Measurements from ENCODE around the gene MCEE. TPM values are rescaled to one million over a fixed set of nuclear protein-coding genes. Genes with fewer than 3 reads are reported as not detected.
A peak's percentile ranks its signal among the peaks of the same experiment; 100 is the strongest.

Gene MCEE
- total and polyA plus RNA-seq, 4 donors: 13.1 to 57.6 (median 23.9) TPM

DNA sequence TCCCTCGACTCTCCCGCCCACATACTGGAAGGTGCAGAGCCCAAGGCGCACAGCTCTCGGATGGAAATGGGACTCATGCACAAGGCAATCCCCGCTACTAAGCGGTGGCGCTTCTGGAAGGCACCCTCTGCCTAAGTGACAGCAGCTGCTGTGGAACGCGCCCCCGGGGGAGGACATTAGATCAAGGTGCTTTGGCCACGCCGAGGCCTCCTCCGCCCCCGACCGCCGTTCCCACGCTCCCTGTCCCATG, 202 bp downstream of the MCEE start:
- Histone ChIP-seq H3K27me3 (ENCODE audit: control insufficient read depth in 4 of 4, insufficient read depth in 4 of 4, low read length in 3 of 4) (no peaks in the 10 kb centered on the region), H3K4me3 (ENCODE audit: low read depth in 1 of 3, low read length in 3 of 3) (peak overlapping the region; percentile 70 to 99 (median 96)), H3K4me1 (ENCODE audit: control insufficient read depth in 4 of 4, insufficient read depth in 4 of 4, low read length in 3 of 4) (peaks cover 10 to 35% (median 21%) of the 10 kb centered on the region in 4 donors), H3K9me3 (ENCODE audit: control insufficient read depth in 4 of 4, low read length in 3 of 4) (no peaks in the 10 kb centered on the region), H3K27ac (ENCODE audit: low read depth in 1 of 2, low read length in 2 of 2) (peak overlapping the region; percentile 96 to 100), H3K9ac (ENCODE audit: low read depth in 1 of 2, low read length in 2 of 2) (peak overlapping the region; percentile 92 to 96), H3K36me3 (ENCODE audit: control insufficient read depth in 4 of 4, insufficient read depth in 3 of 4, low read depth in 1 of 4, low read length in 3 of 4) (peaks cover 0 to 12% (median 10%) of the 10 kb centered on the region in 4 donors)
- peak in 1 of 2 donors; percentile 66 for TF ChIP-seq HNF4A (conservative IDR thresholded peaks at IDR 0.05)
- no peak for TF ChIP-seq ZBTB33 (IDR thresholded peaks at IDR 0.05)
- no peak for TF ChIP-seq TAF1 (conservative IDR thresholded peaks at IDR 0.05)
- no peak for DNase-seq (ENCODE audit: low spot score)
- under 1% methylated on average over 17 of the region's 17 CpGs for WGBS

GRCh38 chr2:71129114-71129901, 721 bp downstream of the MCEE start:
- Histone ChIP-seq H3K27ac (ENCODE audit: low read depth in 1 of 2, low read length in 2 of 2) (peak overlapping the region; percentile 96 to 100), H3K9me3 (ENCODE audit: control insufficient read depth in 4 of 4, low read length in 3 of 4) (no peaks in the 10 kb centered on the region), H3K27me3 (ENCODE audit: control insufficient read depth in 4 of 4, insufficient read depth in 4 of 4, low read length in 3 of 4) (no peaks in the 10 kb centered on the region), H3K9ac (ENCODE audit: low read depth in 1 of 2, low read length in 2 of 2) (peak overlapping the region; percentile 92 to 96), H3K4me3 (ENCODE audit: low read depth in 1 of 3, low read length in 3 of 3) (peak overlapping the region; percentile 70 to 99 (median 96)), H3K4me1 (ENCODE audit: control insufficient read depth in 4 of 4, insufficient read depth in 4 of 4, low read length in 3 of 4) (peaks cover 10 to 35% (median 21%) of the 10 kb centered on the region in 4 donors), H3K36me3 (ENCODE audit: control insufficient read depth in 4 of 4, insufficient read depth in 3 of 4, low read depth in 1 of 4, low read length in 3 of 4) (peaks cover 0 to 6% (median 5%) of the 10 kb centered on the region in 4 donors)
- TF ChIP-seq HNF4A (conservative IDR thresholded peaks at IDR 0.05) (peak in 1 of 2 donors; percentile 69), EGR1 (IDR thresholded peaks at IDR 0.05; ENCODE audit: low read depth in 2 of 2) (peak in 1 of 2 donors; percentile 12), MAX (IDR thresholded peaks at IDR 0.05) (no peak), NR2F2 (IDR thresholded peaks at IDR 0.05) (no peak), RXRA (IDR thresholded peaks at IDR 0.05) (peak; percentile 55 to 69), JUND (IDR thresholded peaks at IDR 0.05) (peak in 1 of 2 donors; percentile 9), SP1 (IDR thresholded peaks at IDR 0.05) (peak; percentile 17), TAF1 (conservative IDR thresholded peaks at IDR 0.05) (peak; percentile 54)
- WGBS: 1% methylated on average over 18 of the region's 18 CpGs
- no peak for DNase-seq (ENCODE audit: low spot score)

- Histone ChIP-seq H3K9me3 (ENCODE audit: control insufficient read depth in 4 of 4, low read length in 3 of 4) (no peaks in the 10 kb centered on the region), H3K4me1 (ENCODE audit: control insufficient read depth in 4 of 4, insufficient read depth in 4 of 4, low read length in 3 of 4) (peaks cover 6 to 29% (median 17%) of the 10 kb centered on the region in 4 donors), H3K9ac (ENCODE audit: low read depth in 1 of 2, low read length in 2 of 2) (no peak overlapping the region), H3K27ac (ENCODE audit: low read depth in 1 of 2, low read length in 2 of 2) (no peak overlapping the region), H3K4me3 (ENCODE audit: low read depth in 1 of 3, low read length in 3 of 3) (no peak overlapping the region), H3K36me3 (ENCODE audit: control insufficient read depth in 4 of 4, insufficient read depth in 3 of 4, low read depth in 1 of 4, low read length in 3 of 4) (peaks cover 0 to 2% (median 0%) of the 10 kb centered on the region in 4 donors), H3K27me3 (ENCODE audit: control insufficient read depth in 4 of 4, insufficient read depth in 4 of 4, low read length in 3 of 4) (no peaks in the 10 kb centered on the region)
- TF ChIP-seq NR2F2 (IDR thresholded peaks at IDR 0.05): no peak
- TF ChIP-seq ZBTB33 (IDR thresholded peaks at IDR 0.05): no peak
- no peak for DNase-seq (ENCODE audit: low spot score)
- 72% methylated on average over 3 of the region's 3 CpGs for WGBS
Observed at GRCh38 chr2:71126957-71127356, 3.1 kb downstream of the MCEE start.

Measured in liver (tissue), 9 donors.